GM06990 (cell line): ENCODE measurements around the gene MAP9.

Source experiments
- DNase-seq: peaks from one replicate; pipeline ENCODE4 v3.0.0-alpha.2; 2011; ENCODE audit not compliant: insufficient read length; ENCODE audit errors: extremely low read depth
- H3K27me3 ChIP-seq: replicated peaks from 2 replicates; pipeline ENCODE4 v1.6.0; 2011; ENCODE audit warnings: low read length; ENCODE audit not compliant: control insufficient read depth, insufficient read depth
- H3K36me3 ChIP-seq: 2 replicates; pipeline ENCODE4 v1.5.1; 2011; ENCODE audit warnings: low read length; ENCODE audit not compliant: control insufficient read depth, insufficient read depth
- H3K4me3 ChIP-seq: replicated peaks from 2 replicates; pipeline ENCODE4 v1.5.1; 2011; ENCODE audit warnings: low read depth, mild to moderate bottlenecking, control low read depth, low read length
- CTCF ChIP-seq: IDR thresholded peaks from 2 replicates; pipeline ENCODE4 v1.5.1; 2011; ENCODE audit warnings: low read length, control low read depth, mild to moderate bottlenecking, inconsistent platforms; ENCODE audit not compliant: insufficient read depth, poor library complexity, severe bottlenecking

The MAP9 gene

GRCh38 chr4:155339588-155339987 is 37.2 kb downstream of the MAP9 start:
- Histone ChIP-seq H3K36me3 (no peaks in the 10 kb centered on the region), H3K4me3 (no peak overlapping the region), H3K27me3 (no peaks in the 10 kb centered on the region)
- no peak for DNase-seq
- TF ChIP-seq CTCF: no peak

- H3K27me3 ChIP-seq: no peaks in the 10 kb centered on the region
- DNase-seq: no peak
- H3K36me3 ChIP-seq: no peaks in the 10 kb centered on the region
- no peak overlapping the region for H3K4me3 ChIP-seq
- no peak for TF ChIP-seq CTCF
These were observed 38.6 kb downstream of the MAP9 start for GRCh38 chr4:155338196-155338595.

GRCh38 chr4:155336242-155336641 is 40.5 kb downstream of the MAP9 start:
- DNase-seq: no peak
- H3K27me3 ChIP-seq: no peaks in the 10 kb centered on the region
- H3K36me3 ChIP-seq: no peaks in the 10 kb centered on the region
- H3K4me3 ChIP-seq: no peak overlapping the region
- TF ChIP-seq CTCF: no peak

GRCh38 chr4:155331478-155331877 is 45.3 kb downstream of the MAP9 start:
- Histone ChIP-seq H3K27me3 (no peaks in the 10 kb centered on the region), H3K4me3 (no peak overlapping the region), H3K36me3 (no peaks in the 10 kb centered on the region)
- TF ChIP-seq CTCF: no peak
- no peak for DNase-seq

- no peak for DNase-seq
- no peak overlapping the region for H3K4me3 ChIP-seq
- H3K36me3 ChIP-seq: no peaks in the 10 kb centered on the region
- TF ChIP-seq CTCF: no peak
- H3K27me3 ChIP-seq: no peaks in the 10 kb centered on the region
These were observed 54.0 kb downstream of the MAP9 start for GRCh38 chr4:155322782-155323181.

- Histone ChIP-seq H3K27me3 (no peaks in the 10 kb centered on the region), H3K4me3 (no peak overlapping the region), H3K36me3 (no peaks in the 10 kb centered on the region)
- no peak for DNase-seq
- no peak for TF ChIP-seq CTCF
These were observed 55.8 kb downstream of the MAP9 start for GRCh38 chr4:155321006-155321405.
